Measurements from ENCODE around the gene COG8. TPM values are rescaled to one million over a fixed set of nuclear protein-coding genes. Genes with fewer than 3 reads are reported as not detected.

The COG8 gene
- total and polyA plus RNA-seq, 4 donors: 18.3 to 36.3 (median 26.3) TPM

- WGBS, 2 donors: 50 to 74% methylated on average over 7 of the region's 7 CpGs
- Histone ChIP-seq H3K27ac (ENCODE audit: low read depth in 1 of 2, low read length in 1 of 2) (no peak overlapping the region), H3K4me1 (ENCODE audit: control insufficient read depth in 5 of 5, insufficient read depth in 5 of 5, low read length in 5 of 5) (no peaks in the 10 kb centered on the region), H3K36me3 (ENCODE audit: control insufficient read depth in 4 of 4, insufficient read depth in 4 of 4, low read length in 4 of 4) (peaks cover 46 to 49% (median 47%) of the 10 kb centered on the region in 4 donors), H3K9me3 (ENCODE audit: control insufficient read depth in 4 of 4, insufficient read depth in 3 of 4, low read length in 3 of 4) (no peaks in the 10 kb centered on the region), H3K4me3 (no peak overlapping the region), H3K9ac (ENCODE audit: insufficient read depth in 1 of 2, low read length in 2 of 2) (no peak overlapping the region), H3K27me3 (ENCODE audit: control insufficient read depth in 3 of 3, insufficient read depth in 3 of 3, low read length in 2 of 3) (no peaks in the 10 kb centered on the region)
- no peak for TF ChIP-seq CTCF (IDR thresholded peaks at IDR 0.05; ENCODE audit: control extremely low read depth, extremely low read depth)
- no peak for ATAC-seq (ENCODE audit: insufficient read depth, low FRiP score)
- DNase-seq: no peak
Observed at GRCh38 chr16:69367980-69368379, 28.6 kb upstream of the COG8 start.

GRCh38 chr16:69366431-69366830, 27.1 kb upstream of the COG8 start:
- no peaks in the 10 kb centered on the region for H3K9me3 ChIP-seq (ENCODE audit: control insufficient read depth in 4 of 4, insufficient read depth in 3 of 4, low read length in 3 of 4)
- DNase-seq: no peak
- no peak overlapping the region for H3K27ac ChIP-seq (ENCODE audit: low read depth in 1 of 2, low read length in 1 of 2)
- TF ChIP-seq CTCF (IDR thresholded peaks at IDR 0.05; ENCODE audit: control extremely low read depth, extremely low read depth): no peak
- no peaks in the 10 kb centered on the region for H3K27me3 ChIP-seq (ENCODE audit: control insufficient read depth in 3 of 3, insufficient read depth in 3 of 3, low read length in 2 of 3)
- no peak overlapping the region for H3K9ac ChIP-seq (ENCODE audit: insufficient read depth in 1 of 2, low read length in 2 of 2)
- H3K4me1 ChIP-seq (ENCODE audit: control insufficient read depth in 5 of 5, insufficient read depth in 5 of 5, low read length in 5 of 5): peaks cover 0 to 3% (median 0%) of the 10 kb centered on the region in 5 donors
- 92 to 97% methylated on average over 7 of the region's 7 CpGs for WGBS, 2 donors
- no peak overlapping the region for H3K4me3 ChIP-seq
- peaks cover 37 to 47% (median 44%) of the 10 kb centered on the region in 4 donors for H3K36me3 ChIP-seq (ENCODE audit: control insufficient read depth in 4 of 4, insufficient read depth in 4 of 4, low read length in 4 of 4)
- no peak for ATAC-seq (ENCODE audit: insufficient read depth, low FRiP score)

DNA sequence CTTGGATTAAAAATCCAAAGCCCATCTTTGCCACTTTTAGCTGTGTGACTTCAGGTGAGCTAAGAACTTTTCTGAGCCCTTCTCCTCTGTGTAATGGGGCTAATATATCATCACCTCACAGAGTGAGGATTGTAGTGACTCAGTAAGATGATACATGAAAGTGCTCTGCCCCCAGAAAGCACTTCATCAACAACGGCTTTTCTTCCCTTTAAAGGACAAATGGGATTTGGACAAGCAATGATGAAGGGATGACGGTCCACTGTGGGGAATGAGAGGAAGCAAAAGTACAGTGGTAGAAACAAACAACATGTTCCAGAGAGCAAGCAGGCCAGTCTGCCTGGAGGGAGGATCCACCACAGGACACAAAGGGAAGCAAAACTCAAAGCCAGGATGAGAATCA, 26.5 kb upstream of the COG8 start:
- no peak overlapping the region for H3K4me3 ChIP-seq
- no peaks in the 10 kb centered on the region for H3K9me3 ChIP-seq (ENCODE audit: control insufficient read depth in 4 of 4, insufficient read depth in 3 of 4, low read length in 3 of 4)
- H3K4me1 ChIP-seq (ENCODE audit: control insufficient read depth in 5 of 5, insufficient read depth in 5 of 5, low read length in 5 of 5): peaks cover 0 to 3% (median 0%) of the 10 kb centered on the region in 5 donors
- H3K36me3 ChIP-seq (ENCODE audit: control insufficient read depth in 4 of 4, insufficient read depth in 4 of 4, low read length in 4 of 4): peaks cover 37 to 47% (median 44%) of the 10 kb centered on the region in 4 donors
- no peak for TF ChIP-seq CTCF (IDR thresholded peaks at IDR 0.05; ENCODE audit: control extremely low read depth, extremely low read depth)
- H3K27me3 ChIP-seq (ENCODE audit: control insufficient read depth in 3 of 3, insufficient read depth in 3 of 3, low read length in 2 of 3): no peaks in the 10 kb centered on the region
- WGBS, 2 donors: 90 to 92% methylated on average over 2 of the region's 2 CpGs
- no peak for DNase-seq
- H3K9ac ChIP-seq (ENCODE audit: insufficient read depth in 1 of 2, low read length in 2 of 2): no peak overlapping the region
- H3K27ac ChIP-seq (ENCODE audit: low read depth in 1 of 2, low read length in 1 of 2): no peak overlapping the region
- ATAC-seq (ENCODE audit: insufficient read depth, low FRiP score): no peak

DNA sequence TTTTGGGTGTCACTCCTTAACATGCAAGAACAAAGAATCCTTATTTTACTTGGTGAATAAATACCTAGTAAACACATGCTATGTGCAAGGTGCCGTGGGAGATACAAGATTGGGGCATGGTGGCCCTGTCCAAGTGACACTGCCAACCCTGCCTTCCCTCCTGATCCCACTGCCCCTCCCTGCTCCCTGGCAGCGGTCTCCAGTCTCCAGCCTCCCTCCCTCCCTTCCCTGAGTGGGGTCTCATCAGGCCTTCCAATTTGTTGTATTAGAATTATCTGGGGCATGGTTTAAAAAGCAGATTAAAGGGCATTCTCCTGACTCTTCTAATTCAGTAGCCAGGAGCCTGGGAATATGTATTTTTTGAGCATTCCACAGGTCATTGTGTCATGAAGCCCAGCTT, 24.7 kb upstream of the COG8 start:
- no peak overlapping the region for H3K9ac ChIP-seq (ENCODE audit: insufficient read depth in 1 of 2, low read length in 2 of 2)
- H3K4me3 ChIP-seq: no peak overlapping the region
- peaks cover 0 to 3% (median 0%) of the 10 kb centered on the region in 5 donors for H3K4me1 ChIP-seq (ENCODE audit: control insufficient read depth in 5 of 5, insufficient read depth in 5 of 5, low read length in 5 of 5)
- DNase-seq (no peak), ATAC-seq (ENCODE audit: insufficient read depth, low FRiP score) (no peak)
- H3K9me3 ChIP-seq (ENCODE audit: control insufficient read depth in 4 of 4, insufficient read depth in 3 of 4, low read length in 3 of 4): no peaks in the 10 kb centered on the region
- 96% methylated on average over 2 of the region's 2 CpGs for WGBS, 2 donors
- no peak overlapping the region for H3K27ac ChIP-seq (ENCODE audit: low read depth in 1 of 2, low read length in 1 of 2)
- peaks cover 29 to 39% (median 34%) of the 10 kb centered on the region in 4 donors for H3K36me3 ChIP-seq (ENCODE audit: control insufficient read depth in 4 of 4, insufficient read depth in 4 of 4, low read length in 4 of 4)
- TF ChIP-seq CTCF (IDR thresholded peaks at IDR 0.05; ENCODE audit: control extremely low read depth, extremely low read depth): no peak
- H3K27me3 ChIP-seq (ENCODE audit: control insufficient read depth in 3 of 3, insufficient read depth in 3 of 3, low read length in 2 of 3): no peaks in the 10 kb centered on the region

Measured in lung (tissue), 12 donors.